ENCODE data around the gene INS. TPM values are rescaled to one million over a fixed set of nuclear protein-coding genes. Genes with fewer than 3 reads are reported as not detected.

The INS gene
- total RNA-seq, 6 experiments from 2014 or later: not detected

- H3K27me3 Mint-ChIP-seq (ENCODE audit: insufficient read depth): peaks cover 25% of the 10 kb centered on the region
- no peak overlapping the region for H3K27ac Mint-ChIP-seq
- no peak for TF ChIP-seq CTCF (IDR thresholded peaks at IDR 0.05)
- peaks cover 25% of the 10 kb centered on the region for H3K9me3 Mint-ChIP-seq
- peaks cover 10% of the 10 kb centered on the region for H3K4me1 Mint-ChIP-seq (ENCODE audit: low read depth)
- no peak overlapping the region for H3K4me3 Mint-ChIP-seq
- no peak for DNase-seq
- H3K36me3 Mint-ChIP-seq (ENCODE audit: low read depth): peaks cover 14% of the 10 kb centered on the region
Measured at GRCh38 chr11:2115308-2115707, 45.7 kb downstream of the INS start.

- no peak overlapping the region for H3K27ac Mint-ChIP-seq
- no peak for DNase-seq
- peaks cover 31% of the 10 kb centered on the region for H3K27me3 Mint-ChIP-seq (ENCODE audit: insufficient read depth)
- H3K4me3 Mint-ChIP-seq: no peak overlapping the region
- H3K9me3 Mint-ChIP-seq: peaks cover 25% of the 10 kb centered on the region
- H3K36me3 Mint-ChIP-seq (ENCODE audit: low read depth): peaks cover 14% of the 10 kb centered on the region
- H3K4me1 Mint-ChIP-seq (ENCODE audit: low read depth): peaks cover 10% of the 10 kb centered on the region
- TF ChIP-seq CTCF (IDR thresholded peaks at IDR 0.05): no peak
Measured at GRCh38 chr11:2114430-2115241, 46.4 kb downstream of the INS start.

- Mint-ChIP-seq H3K36me3 (ENCODE audit: low read depth) (peaks cover 14% of the 10 kb centered on the region), H3K27me3 (ENCODE audit: insufficient read depth) (peaks cover 31% of the 10 kb centered on the region), H3K4me3 (no peak overlapping the region), H3K4me1 (ENCODE audit: low read depth) (peaks cover 7% of the 10 kb centered on the region), H3K9me3 (peaks cover 25% of the 10 kb centered on the region), H3K27ac (no peak overlapping the region)
- no peak for TF ChIP-seq CTCF (IDR thresholded peaks at IDR 0.05)
- no peak for DNase-seq
Measured at GRCh38 chr11:2113776-2114175, 47.2 kb downstream of the INS start.

- Mint-ChIP-seq H3K27me3 (ENCODE audit: insufficient read depth) (peaks cover 10% of the 10 kb centered on the region), H3K27ac (no peak overlapping the region), H3K9me3 (no peaks in the 10 kb centered on the region; the same call in 1 of the 2 replicates), H3K36me3 (ENCODE audit: low read depth) (no peaks in the 10 kb centered on the region), H3K4me3 (no peak overlapping the region), H3K4me1 (ENCODE audit: low read depth) (no peaks in the 10 kb centered on the region)
- no peak for DNase-seq
- no peak for TF ChIP-seq CTCF (IDR thresholded peaks at IDR 0.05)
Measured at GRCh38 chr11:2110521-2110920, 50.5 kb downstream of the INS start.

Small RNA genes lying within 50 kb of the gene (microRNA-seq; reads per million reads assigned to microRNA genes)
- gene MIR4686 (not detected), gene MIR483 (6.2 reads per million)

Other genes starting within 250 kb of the INS start
- not detected for gene TNNT3, start 241.5 kb downstream of the INS start, total RNA-seq (2021; fragmentation: NEBNext Ultra II Directional; extraction: Animal tissue kit (Norgen Biotek cat#: 25700))
- gene MRPL23, start 213.9 kb downstream of the INS start, total RNA-seq (2021; fragmentation: NEBNext Ultra II Directional; extraction: Animal tissue kit (Norgen Biotek cat#: 25700)): 100 to 1,000 TPM in 4 of 6 experiments, 10 to 100 TPM in 2; 83.8 to 116 (median 110) TPM
- gene H19, start 163.4 kb downstream of the INS start, total RNA-seq (2021; fragmentation: NEBNext Ultra II Directional; extraction: Animal tissue kit (Norgen Biotek cat#: 25700)): under 1 TPM in 2 of 6 experiments, not detected in 4; 0.25 to 0.33 TPM
- gene IGF2, start 21.8 kb downstream of the INS start, total RNA-seq (2021; fragmentation: NEBNext Ultra II Directional; extraction: Animal tissue kit (Norgen Biotek cat#: 25700)): 1 to 10 TPM in 5 of 6 experiments, under 1 TPM in 1; 0.90 to 2.6 (median 2.0) TPM
- not detected for gene TH, start 10.6 kb upstream of the INS start, total RNA-seq (2021; fragmentation: NEBNext Ultra II Directional; extraction: Animal tissue kit (Norgen Biotek cat#: 25700))
- gene ASCL2, start 109.4 kb upstream of the INS start, total RNA-seq (2021; fragmentation: NEBNext Ultra II Directional; extraction: Animal tissue kit (Norgen Biotek cat#: 25700)): not detected
- gene C11orf21, start 140.7 kb upstream of the INS start, total RNA-seq (2021; fragmentation: NEBNext Ultra II Directional; extraction: Animal tissue kit (Norgen Biotek cat#: 25700)): not detected
- gene TSPAN32, start 140.8 kb upstream of the INS start, total RNA-seq (2021; fragmentation: NEBNext Ultra II Directional; extraction: Animal tissue kit (Norgen Biotek cat#: 25700)): not detected
- 100 to 1,000 TPM; 540 to 738 (median 627) TPM for gene CD81, start 216.1 kb upstream of the INS start, total RNA-seq (2021; fragmentation: NEBNext Ultra II Directional; extraction: Animal tissue kit (Norgen Biotek cat#: 25700))
- gene TSSC4, start 239.5 kb upstream of the INS start, total RNA-seq (2021; fragmentation: NEBNext Ultra II Directional; extraction: Animal tissue kit (Norgen Biotek cat#: 25700)): 10 to 100 TPM; 47.4 to 74.7 (median 62.8) TPM

All from HFFc6 (cell line).